DND-41 (cell line): ENCODE measurements around the gene MAPKBP1.

Experiments
- EZH2 ChIP-seq: IDR thresholded peaks from 3 replicates; pipeline ENCODE4 v1.6.1; 2012; ENCODE audit warnings: borderline replicate concordance, low read depth, mild to moderate bottlenecking, moderate library complexity, low read length, inconsistent platforms; ENCODE audit not compliant: severe bottlenecking
- TF ChIP-seq, protein P1 (sequence below): IDR thresholded peaks from 2 replicates; pipeline ENCODE4 v1.5.1; 2012; ENCODE audit warnings: borderline replicate concordance, low read length, moderate library complexity, mild to moderate bottlenecking; ENCODE audit not compliant: poor library complexity, severe bottlenecking; ENCODE audit errors: extremely low read depth

DNA sequence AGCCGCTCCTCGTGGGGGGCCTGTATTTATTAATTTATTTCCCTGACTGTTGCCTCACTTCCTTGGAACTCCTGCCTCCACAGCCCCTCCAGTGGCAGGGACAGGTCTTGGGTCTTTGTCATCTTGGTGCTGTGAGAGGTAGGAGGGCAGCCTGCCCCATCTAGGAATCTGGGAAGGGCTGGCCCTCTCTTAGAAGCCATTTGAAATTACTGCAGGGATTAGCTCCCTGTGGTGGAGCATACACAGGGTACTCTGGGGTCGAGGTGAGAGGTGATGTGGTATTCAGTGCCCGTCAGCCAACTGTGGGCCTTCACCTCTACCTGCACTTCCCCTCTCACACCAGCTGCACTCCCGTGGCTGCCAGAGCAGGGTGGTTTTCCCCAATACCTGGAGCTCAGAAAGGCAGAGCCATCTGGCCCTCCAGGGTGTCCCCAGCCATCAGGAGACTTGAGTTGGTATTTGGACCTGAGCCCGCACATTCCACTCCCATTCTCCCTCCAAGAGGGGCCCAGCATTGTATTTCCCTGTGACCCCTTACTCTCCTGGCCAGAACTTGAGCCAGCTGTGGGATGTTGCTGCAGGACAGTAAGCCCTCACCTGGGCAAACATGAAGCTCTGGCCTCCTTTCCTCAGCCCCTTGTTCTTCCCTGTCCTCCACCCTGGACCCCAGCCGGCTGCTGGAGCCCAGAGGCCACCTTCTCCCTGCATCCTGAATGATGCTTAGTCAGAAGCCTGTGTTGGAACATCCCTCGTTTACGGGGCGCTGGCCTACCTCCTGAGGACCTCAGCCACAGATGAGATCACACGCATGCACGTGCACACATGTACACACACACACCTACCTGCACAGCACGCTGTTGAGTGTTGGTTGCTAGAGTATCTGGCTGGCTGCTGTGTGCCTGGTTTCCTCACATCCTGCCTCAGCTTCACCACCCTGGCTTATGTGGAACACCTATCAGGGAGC is 51.6 kb downstream of the MAPKBP1 start:
- no peak for TF ChIP-seq EZH2
- TF ChIP-seq, protein P1, sequence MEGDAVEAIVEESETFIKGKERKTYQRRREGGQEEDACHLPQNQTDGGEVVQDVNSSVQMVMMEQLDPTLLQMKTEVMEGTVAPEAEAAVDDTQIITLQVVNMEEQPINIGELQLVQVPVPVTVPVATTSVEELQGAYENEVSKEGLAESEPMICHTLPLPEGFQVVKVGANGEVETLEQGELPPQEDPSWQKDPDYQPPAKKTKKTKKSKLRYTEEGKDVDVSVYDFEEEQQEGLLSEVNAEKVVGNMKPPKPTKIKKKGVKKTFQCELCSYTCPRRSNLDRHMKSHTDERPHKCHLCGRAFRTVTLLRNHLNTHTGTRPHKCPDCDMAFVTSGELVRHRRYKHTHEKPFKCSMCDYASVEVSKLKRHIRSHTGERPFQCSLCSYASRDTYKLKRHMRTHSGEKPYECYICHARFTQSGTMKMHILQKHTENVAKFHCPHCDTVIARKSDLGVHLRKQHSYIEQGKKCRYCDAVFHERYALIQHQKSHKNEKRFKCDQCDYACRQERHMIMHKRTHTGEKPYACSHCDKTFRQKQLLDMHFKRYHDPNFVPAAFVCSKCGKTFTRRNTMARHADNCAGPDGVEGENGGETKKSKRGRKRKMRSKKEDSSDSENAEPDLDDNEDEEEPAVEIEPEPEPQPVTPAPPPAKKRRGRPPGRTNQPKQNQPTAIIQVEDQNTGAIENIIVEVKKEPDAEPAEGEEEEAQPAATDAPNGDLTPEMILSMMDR, result no peak
